Right hindlimb (tissue), 1 donor: ENCODE data around the gene SCO2.

ENCODE experiments used
- DNase-seq: peaks from one replicate; pipeline ENCODE4 v3.0.0-alpha.2; 2018

Gene SCO2

GRCh38 chr22:50490531-50491308 is 34.7 kb downstream of the SCO2 start:
- no peak for DNase-seq

GRCh38 chr22:50489363-50490243 is 35.8 kb downstream of the SCO2 start:
- DNase-seq = no peak

GRCh38 chr22:50488886-50489285 is 36.5 kb downstream of the SCO2 start:
- DNase-seq = no peak

GRCh38 chr22:50488006-50488677 is 37.3 kb downstream of the SCO2 start:
- no peak for DNase-seq

- DNase-seq = no peak
These were observed 38.0 kb downstream of the SCO2 start for GRCh38 chr22:50487290-50488005.

- no peak for DNase-seq
These were observed 38.7 kb downstream of the SCO2 start, which contains the start of gene MIOX for GRCh38 chr22:50486561-50487289. MIOX (plus strand) TSS chr22:50486859; CDS start chr22:50486898, 39 bp downstream.

- no peak for DNase-seq
These were observed 39.9 kb downstream of the SCO2 start for GRCh38 chr22:50485221-50486131.

GRCh38 chr22:50483977-50484853 is 41.2 kb downstream of the SCO2 start:
- DNase-seq = no peak

GRCh38 chr22:50483556-50483955 is 41.8 kb downstream of the SCO2 start:
- no peak for DNase-seq

- DNase-seq = no peak
These were observed 42.3 kb downstream of the SCO2 start for GRCh38 chr22:50483106-50483505.

GRCh38 chr22:50482107-50483074 is 43.0 kb downstream of the SCO2 start:
- no peak for DNase-seq

GRCh38 chr22:50481440-50482106 is 43.8 kb downstream of the SCO2 start, which contains the start of gene ADM2:
ADM2 (plus strand) TSS chr22:50481543; CDS start chr22:50481848, 305 bp downstream.
- no peak for DNase-seq

GRCh38 chr22:50481045-50481439 is 44.4 kb downstream of the SCO2 start:
- DNase-seq = no peak

GRCh38 chr22:50479721-50480120 is 45.7 kb downstream of the SCO2 start:
- DNase-seq = no peak

- DNase-seq = no peak
These were observed 47.5 kb downstream of the SCO2 start for GRCh38 chr22:50477923-50478322.

- DNase-seq = no peak
These were observed 48.5 kb downstream of the SCO2 start for GRCh38 chr22:50476868-50477267.

- no peak for DNase-seq
These were observed 49.8 kb downstream of the SCO2 start for GRCh38 chr22:50475652-50476002.
